Kidney capillary endothelial cell (primary cell): ENCODE data around the gene MALRD1.
"Not testable (repeated sequence)": the region's sequence is repeated elsewhere in the genome, so short reads cannot be mapped to it uniquely, and the experiment has no call there.

Experiments
- DNase-seq: peaks from one replicate; pipeline ENCODE4 v3.0.0-alpha.2; 2018; ENCODE audit warnings: low spot score

The MALRD1 gene

GRCh38 chr10:19498393-19499290 lies 450.0 kb downstream of the MALRD1 start:
- no peak for DNase-seq

- no peak for DNase-seq
Measured at GRCh38 chr10:19499291-19499770, 450.7 kb downstream of the MALRD1 start.

GRCh38 chr10:19500959-19501358 lies 452.4 kb downstream of the MALRD1 start:
- DNase-seq: no peak

- DNase-seq: no peak
Measured at GRCh38 chr10:19505320-19506312, 457.0 kb downstream of the MALRD1 start.

GRCh38 chr10:19510005-19510732 lies 461.6 kb downstream of the MALRD1 start:
- not testable (repeated sequence) for DNase-seq

GRCh38 chr10:19518109-19518508 lies 469.5 kb downstream of the MALRD1 start:
- no peak for DNase-seq

- no peak for DNase-seq
Measured at GRCh38 chr10:19518632-19519031, 470.0 kb downstream of the MALRD1 start.

- no peak for DNase-seq
Measured at GRCh38 chr10:19531324-19531723, 482.7 kb downstream of the MALRD1 start.

GRCh38 chr10:19532411-19532810 lies 483.8 kb downstream of the MALRD1 start:
- DNase-seq: no peak

- DNase-seq: no peak
Measured at GRCh38 chr10:19541299-19541698, 492.7 kb downstream of the MALRD1 start.

- no peak for DNase-seq
Measured at GRCh38 chr10:19546224-19546623, 497.6 kb downstream of the MALRD1 start.

- no peak for DNase-seq
Measured at GRCh38 chr10:19549503-19549902, 500.9 kb downstream of the MALRD1 start.

- DNase-seq: no peak
Measured at GRCh38 chr10:19556666-19557065, 508.1 kb downstream of the MALRD1 start.

GRCh38 chr10:19561181-19561580 lies 512.6 kb downstream of the MALRD1 start:
- no peak for DNase-seq

GRCh38 chr10:19563388-19564141 lies 515.0 kb downstream of the MALRD1 start:
- no peak for DNase-seq

GRCh38 chr10:19570120-19570519 lies 521.5 kb downstream of the MALRD1 start:
- no peak for DNase-seq

GRCh38 chr10:19570991-19571390 lies 522.4 kb downstream of the MALRD1 start:
- DNase-seq: no peak

GRCh38 chr10:19572056-19572455 lies 523.5 kb downstream of the MALRD1 start:
- DNase-seq: no peak

GRCh38 chr10:19576576-19576975 lies 528.0 kb downstream of the MALRD1 start:
- DNase-seq: no peak

- no peak for DNase-seq
Measured at GRCh38 chr10:19577381-19577780, 528.8 kb downstream of the MALRD1 start.

- no peak for DNase-seq
Measured at GRCh38 chr10:19577807-19578206, 529.2 kb downstream of the MALRD1 start.
